ENCODE results near the gene LRRFIP1.

- TF ChIP-seq CTCF (IDR thresholded peaks at IDR 0.05), result no peak
- TF ChIP-seq EZH2phosphoT487 (IDR thresholded peaks at IDR 0.05), result no peak
- TF ChIP-seq EZH2 (IDR thresholded peaks at IDR 0.05), result no peak
Observed at GRCh38 chr2:237577956-237578870, 49.2 kb upstream of the LRRFIP1 start.

Measured in neural progenitor cell (in vitro differentiated cells).